ENCODE data around the gene CABLES2. TPM values are rescaled to one million over a fixed set of nuclear protein-coding genes. Genes with fewer than 3 reads are reported as not detected.

The CABLES2 gene
- total and polyA plus RNA-seq, 10 of the 15 experiments (the other 5 are each of a cell fraction or from before 2014, with no cell fraction given), result 2.2 to 14.9 (median 5.3) TPM

- in situ Hi-C loops (cut with MboI), result no loop called here
- FAIRE-seq (no peak), DNase-seq (ENCODE audit: low read depth, low spot score) (no peak), ATAC-seq (no peak)
- BruUV-seq (replicated peaks), result no TSS peak
- no peak overlapping the region for H3K4me3 ChIP-seq
- CTCF ChIA-PET, result no interaction called here
- POLR2A ChIA-PET, result no interaction called here
- no peaks in the 10 kb centered on the region for H4K20me1 ChIP-seq (ENCODE audit: control insufficient read depth, insufficient read depth)
- SMC1A ChIA-PET (ENCODE audit: uncharacterized antibody, unreplicated experiment), result no interaction called here
- no peaks in the 10 kb centered on the region for H3K79me2 ChIP-seq (ENCODE audit: control insufficient read depth, insufficient read depth, low read length)
- H2AFZ ChIP-seq (ENCODE audit: control insufficient read depth, low read depth, low read length), result no peak overlapping the region
- peaks cover 0 to 2% of the 10 kb centered on the region in 2 experiments; a peak in 2 of 4 replicates for H3K27me3 ChIP-seq (replicated peaks in 1 of 2; ENCODE audit: control insufficient read depth in 2 of 2, insufficient read depth in 2 of 2, low read length in 1 of 2)
- RAD21 ChIA-PET (ENCODE audit: unreplicated experiment), result no interaction called here
- 33% methylated on average over 10 of the region's 12 CpGs for WGBS (ENCODE audit: insufficient coverage, insufficient replicate concordance, low lambda C conversion rate, missing lambda C conversion rate)
- H3K9me3 ChIP-seq (replicated peaks; ENCODE audit: control insufficient read depth, insufficient read depth, low read length), result no peaks in the 10 kb centered on the region
- no peak overlapping the region for H3K9ac ChIP-seq (ENCODE audit: control insufficient read depth, insufficient read depth, low read length)
- no peak overlapping the region for H3K4me2 ChIP-seq (ENCODE audit: control insufficient read depth, insufficient read depth)
- H3K36me3 ChIP-seq (ENCODE audit: control insufficient read depth in 2 of 2, insufficient read depth in 2 of 2, low read length in 1 of 2), result no peaks in the 10 kb centered on the region
- intact Hi-C loops (cut with micrococcal nuclease; ENCODE audit: unreplicated experiment), result no loop called here
- no peak overlapping the region for H3K27ac ChIP-seq (ENCODE audit: control insufficient read depth, insufficient read depth)
- TF ChIP-seq SIN3A (IDR thresholded peaks at IDR 0.05; ENCODE audit: low read depth, low read length) (no peak), CREB1 (IDR thresholded peaks at IDR 0.05; ENCODE audit: low read depth) (no peak), ZBED1 (IDR thresholded peaks at IDR 0.05; ENCODE audit: borderline replicate concordance) (no peak), PAX8 (IDR thresholded peaks at IDR 0.05) (no peak), KAT2A (conservative IDR thresholded peaks at IDR 0.05; ENCODE audit: control insufficient read depth, low read depth, low read length) (no peak), BCLAF1 (IDR thresholded peaks at IDR 0.05) (no peak), BCL11A (IDR thresholded peaks at IDR 0.05; ENCODE audit: low read depth, low read length) (no peak), CUX1 (IDR thresholded peaks at IDR 0.05; ENCODE audit: insufficient replicate concordance, low read depth, low read length) (no peak), CBX5 (IDR thresholded peaks at IDR 0.05; ENCODE audit: low read depth) (no peak)
- no peaks in the 10 kb centered on the region for H3K4me1 ChIP-seq (ENCODE audit: control insufficient read depth, insufficient read depth, low read length)
Observed at GRCh38 chr20:62446481-62446880, 39.4 kb upstream of the CABLES2 start.
